Ovary (tissue), 3 donors: ENCODE measurements around the gene MGAT4D.

Source experiments
- EP300 ChIP-seq: sonication (generic); formaldehyde crosslinking; IDR thresholded peaks from one replicate; pipeline ENCODE4 v1.6.1; 2017; ENCODE audit warnings: antibody characterized with exemption
- POLR2A ChIP-seq: fragments of 450-650 bp; IDR thresholded peaks from one replicate; pipeline ENCODE4 v1.6.1; 2017; ENCODE audit warnings: antibody characterized with exemption, mild to moderate bottlenecking, moderate library complexity
- TF ChIP-seq, protein P1 (sequence below), 3 donors: fragments of 450-650 bp in 2 of 3; fragments of 200-600 bp in 1 of 3; IDR thresholded peaks; one replicate each; pipeline versions ENCODE4 v1.5.1 to v1.8.0; 2016 to 2022; ENCODE audit warnings: antibody characterized with exemption in 3 of 3, mild to moderate bottlenecking in 1 of 3
- donor health status: DM: no; HTN: no; CAD: no.

DNA sequence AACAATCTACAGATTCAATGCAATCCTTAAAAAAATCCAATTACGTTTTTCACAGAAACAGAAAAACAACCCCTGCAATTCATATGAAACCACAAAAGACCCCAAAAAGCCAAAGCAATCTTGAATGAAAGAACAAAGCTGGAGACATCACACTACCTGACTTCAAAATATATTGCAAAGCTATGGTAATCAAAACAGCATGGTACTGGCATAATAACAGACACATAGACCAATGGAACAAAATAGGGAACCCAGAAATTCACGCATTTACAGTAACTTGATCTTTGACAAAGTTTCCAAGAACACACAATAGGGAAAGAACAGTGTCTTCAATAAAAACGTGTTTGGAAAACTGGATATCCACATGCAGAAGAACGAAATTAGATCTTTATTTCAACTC, 14.6 kb downstream of the MGAT4D start:
- TF ChIP-seq, protein P1, sequence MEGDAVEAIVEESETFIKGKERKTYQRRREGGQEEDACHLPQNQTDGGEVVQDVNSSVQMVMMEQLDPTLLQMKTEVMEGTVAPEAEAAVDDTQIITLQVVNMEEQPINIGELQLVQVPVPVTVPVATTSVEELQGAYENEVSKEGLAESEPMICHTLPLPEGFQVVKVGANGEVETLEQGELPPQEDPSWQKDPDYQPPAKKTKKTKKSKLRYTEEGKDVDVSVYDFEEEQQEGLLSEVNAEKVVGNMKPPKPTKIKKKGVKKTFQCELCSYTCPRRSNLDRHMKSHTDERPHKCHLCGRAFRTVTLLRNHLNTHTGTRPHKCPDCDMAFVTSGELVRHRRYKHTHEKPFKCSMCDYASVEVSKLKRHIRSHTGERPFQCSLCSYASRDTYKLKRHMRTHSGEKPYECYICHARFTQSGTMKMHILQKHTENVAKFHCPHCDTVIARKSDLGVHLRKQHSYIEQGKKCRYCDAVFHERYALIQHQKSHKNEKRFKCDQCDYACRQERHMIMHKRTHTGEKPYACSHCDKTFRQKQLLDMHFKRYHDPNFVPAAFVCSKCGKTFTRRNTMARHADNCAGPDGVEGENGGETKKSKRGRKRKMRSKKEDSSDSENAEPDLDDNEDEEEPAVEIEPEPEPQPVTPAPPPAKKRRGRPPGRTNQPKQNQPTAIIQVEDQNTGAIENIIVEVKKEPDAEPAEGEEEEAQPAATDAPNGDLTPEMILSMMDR (IDR thresholded peaks at IDR 0.05): no peak
- TF ChIP-seq EP300 (no peak), POLR2A (no peak)
